ENCODE data around the gene SLC5A5. TPM values are rescaled to one million over a fixed set of nuclear protein-coding genes. Genes with fewer than 3 reads are reported as not detected.
A peak's percentile ranks its signal among the peaks of the same experiment; 100 is the strongest.

The SLC5A5 gene
- polyA plus RNA-seq, 1 of the 3 experiments (the other 2 are of a cell fraction): 0.02 TPM

- TF ChIP-seq JUND (IDR thresholded peaks at IDR 0.05): no peak
- TF ChIP-seq ELF1 (IDR thresholded peaks at IDR 0.05): no peak
- no peak for TF ChIP-seq GABPA (IDR thresholded peaks at IDR 0.05; ENCODE audit: low read depth)
- TF ChIP-seq RXRA (IDR thresholded peaks at IDR 0.05; ENCODE audit: borderline replicate concordance, low read depth): no peak
- no peak for TF ChIP-seq EZH2phosphoT487 (IDR thresholded peaks at IDR 0.05; ENCODE audit: borderline replicate concordance, low read depth)
Measured at GRCh38 chr19:17863520-17864182, 8.1 kb upstream of the SLC5A5 start (continued).

- CTCF ChIA-PET: interaction anchor here (1.0 to 13.8 kb wide), 2 partner anchors 69 to 132 kb away, joined by 5 to 139 read pairs; partner anchors contain the start of gene CCDC124
Measured at GRCh38 chr19:17865364-17866311, 6.1 kb upstream of the SLC5A5 start.

More at GRCh38 chr19:17865364-17866311, 6.1 kb upstream of the SLC5A5 start:
- POLR2A ChIA-PET: interaction anchor here (2.8 kb wide), 1 partner anchor 67 kb away, joined by 12 read pairs; the partner anchor contains the start of gene CCDC124
- H3K9ac ChIP-seq: no peak overlapping the region
- no peaks in the 10 kb centered on the region for H3K9me2 ChIP-seq
- no peaks in the 10 kb centered on the region for H3K9me3 ChIP-seq
- H3K4me1 ChIP-seq (ENCODE audit: control insufficient read depth in 1 of 2, insufficient read depth in 2 of 2, low read depth in 1 of 2, low read length in 1 of 2): peaks cover 0 to 16% of the 10 kb centered on the region in 2 experiments; a peak in 1 of 4 replicates
- peaks cover 50% of the 10 kb centered on the region for H4K20me1 ChIP-seq (ENCODE audit: insufficient read depth)
- peak; percentile 32 for DNase-seq
- H3K27ac ChIP-seq (ENCODE audit: low read depth in 2 of 2, low read length in 1 of 2): no peak overlapping the region
- H3F3A ChIP-seq (replicated peaks; ENCODE audit: insufficient read depth): peaks cover 34% of the 10 kb centered on the region
- peaks cover 33 to 45% of the 10 kb centered on the region in 2 experiments for H3K36me3 ChIP-seq (replicated peaks in 1 of 2; ENCODE audit: control insufficient read depth in 1 of 2, insufficient read depth in 2 of 2, low read length in 1 of 2)
- H3K79me2 ChIP-seq (ENCODE audit: insufficient read depth): peaks cover 22% of the 10 kb centered on the region
- no peak overlapping the region for H3K4me2 ChIP-seq
- H3K4me3 ChIP-seq (ENCODE audit: low read depth in 2 of 2, low read length in 1 of 2): no peak overlapping the region
- H2AFZ ChIP-seq (ENCODE audit: low read depth): no peak overlapping the region
- TF ChIP-seq IRF3 (IDR thresholded peaks at IDR 0.05; ENCODE audit: low read depth, low read length) (no peak), NFIC (IDR thresholded peaks at IDR 0.05; ENCODE audit: borderline replicate concordance) (no peak), JUND (IDR thresholded peaks at IDR 0.05) (no peak), RAD21 (IDR thresholded peaks at IDR 0.05; ENCODE audit: low read length) (no peak), REST (IDR thresholded peaks at IDR 0.05; ENCODE audit: low read depth, low read length) (no peak), ELF1 (IDR thresholded peaks at IDR 0.05) (no peak), PBX3 (IDR thresholded peaks at IDR 0.05) (no peak; the same call in 1 of the 2 replicates), CHD2 (IDR thresholded peaks at IDR 0.05; ENCODE audit: low read length, partially characterized antibody) (peak; percentile 24), SIN3A (IDR thresholded peaks at IDR 0.05; ENCODE audit: borderline replicate concordance, low read depth, low read length) (peak; percentile 14; the same call in 1 of the 2 replicates), ZBTB33 (IDR thresholded peaks at IDR 0.05; ENCODE audit: borderline replicate concordance, low read depth) (no peak), POLR2AphosphoS5 (IDR thresholded peaks at IDR 0.05; ENCODE audit: low read depth, low read length) (peak; percentile 56), EZH2phosphoT487 (IDR thresholded peaks at IDR 0.05; ENCODE audit: borderline replicate concordance, low read depth) (no peak), SMC3 (IDR thresholded peaks at IDR 0.05; ENCODE audit: low read depth, low read length) (no peak), TAF1 (IDR thresholded peaks at IDR 0.05; ENCODE audit: borderline replicate concordance, low read depth, low read length) (no peak), FOXJ3 (CRISPR knock-in tag; IDR thresholded peaks at IDR 0.05) (no peak), USF2 (IDR thresholded peaks at IDR 0.05; ENCODE audit: borderline replicate concordance, low read depth, low read length) (no peak)
- no peaks in the 10 kb centered on the region for H3K27me3 ChIP-seq (ENCODE audit: insufficient read depth)
- 92% methylated on average over 8 of the region's 13 CpGs for WGBS (ENCODE audit: low lambda C conversion rate)
